Sigmoid colon (tissue), 4 donors: ENCODE results near the gene NQO2.

Source experiments
- EP300 ChIP-seq, 4 donors: sonication (generic); formaldehyde crosslinking; IDR thresholded peaks; one replicate each; pipeline ENCODE4 v1.6.1; 2017; ENCODE audit warnings: antibody characterized with exemption in 4 of 4
- POLR2A ChIP-seq, 2 donors: fragments of 450-650 bp; IDR thresholded peaks; one replicate each; pipeline ENCODE4 v1.6.1; 2016; ENCODE audit warnings: antibody characterized with exemption in 2 of 2, mild to moderate bottlenecking in 2 of 2, moderate library complexity in 2 of 2
- POLR2AphosphoS5 ChIP-seq, 4 donors: sonication (generic); formaldehyde crosslinking; IDR thresholded peaks; one replicate each; pipeline ENCODE4 v1.6.1; 2017; ENCODE audit warnings: antibody characterized with exemption in 4 of 4
- TF ChIP-seq, protein P1 (sequence below), 4 experiments: fragments of 450-650 bp in 3 of 4; fragments of 200-600 bp in 1 of 4; IDR thresholded peaks; one replicate each; pipeline ENCODE4 v1.5.1; 2016 to 2019; ENCODE audit warnings: antibody characterized with exemption in 4 of 4, mild to moderate bottlenecking in 3 of 4, moderate library complexity in 2 of 4

DNA sequence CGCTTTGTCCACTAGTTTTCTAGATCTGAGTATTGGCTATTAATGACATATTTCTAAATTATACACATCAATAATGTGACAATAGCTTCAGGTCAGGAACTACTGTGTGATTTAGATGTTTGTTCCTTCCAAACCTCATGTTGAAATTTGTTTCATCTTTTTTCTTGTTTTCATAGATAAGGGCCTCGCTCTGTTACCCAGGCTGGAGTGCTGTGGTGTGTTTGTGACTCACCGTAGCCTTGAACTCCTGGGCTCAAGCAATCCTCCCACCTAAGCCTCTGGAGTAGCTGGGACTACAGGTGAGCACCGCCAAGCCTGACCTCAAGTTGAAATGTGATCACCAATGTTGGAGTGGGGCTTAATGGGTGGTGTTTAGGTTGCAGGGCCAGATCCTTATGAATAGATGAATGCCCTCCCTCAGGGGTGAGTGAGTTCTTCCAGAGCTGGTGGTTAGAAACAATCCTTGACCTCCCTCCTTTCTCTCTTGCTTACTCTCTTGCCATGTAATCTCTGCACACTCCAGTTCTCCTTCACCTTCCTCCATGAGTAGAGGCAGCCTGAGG is 5.9 kb upstream of the NQO2 start:
- no peak for TF ChIP-seq POLR2A (IDR thresholded peaks at IDR 0.05)
- TF ChIP-seq, protein P1, sequence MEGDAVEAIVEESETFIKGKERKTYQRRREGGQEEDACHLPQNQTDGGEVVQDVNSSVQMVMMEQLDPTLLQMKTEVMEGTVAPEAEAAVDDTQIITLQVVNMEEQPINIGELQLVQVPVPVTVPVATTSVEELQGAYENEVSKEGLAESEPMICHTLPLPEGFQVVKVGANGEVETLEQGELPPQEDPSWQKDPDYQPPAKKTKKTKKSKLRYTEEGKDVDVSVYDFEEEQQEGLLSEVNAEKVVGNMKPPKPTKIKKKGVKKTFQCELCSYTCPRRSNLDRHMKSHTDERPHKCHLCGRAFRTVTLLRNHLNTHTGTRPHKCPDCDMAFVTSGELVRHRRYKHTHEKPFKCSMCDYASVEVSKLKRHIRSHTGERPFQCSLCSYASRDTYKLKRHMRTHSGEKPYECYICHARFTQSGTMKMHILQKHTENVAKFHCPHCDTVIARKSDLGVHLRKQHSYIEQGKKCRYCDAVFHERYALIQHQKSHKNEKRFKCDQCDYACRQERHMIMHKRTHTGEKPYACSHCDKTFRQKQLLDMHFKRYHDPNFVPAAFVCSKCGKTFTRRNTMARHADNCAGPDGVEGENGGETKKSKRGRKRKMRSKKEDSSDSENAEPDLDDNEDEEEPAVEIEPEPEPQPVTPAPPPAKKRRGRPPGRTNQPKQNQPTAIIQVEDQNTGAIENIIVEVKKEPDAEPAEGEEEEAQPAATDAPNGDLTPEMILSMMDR (IDR thresholded peaks at IDR 0.05) = no peak
- no peak for TF ChIP-seq EP300 (IDR thresholded peaks at IDR 0.05)
- no peak for TF ChIP-seq POLR2AphosphoS5 (IDR thresholded peaks at IDR 0.05)
